SK-N-SH (cell line): ENCODE results near the gene UNC5B.

ENCODE experiments used
- POLR2AphosphoS5 ChIP-seq: IDR thresholded peaks from 2 replicates; pipeline ENCODE4 v1.6.1; 2012; ENCODE audit warnings: low read depth, low read length
- RFX5 ChIP-seq: IDR thresholded peaks from 2 replicates; pipeline ENCODE4 v1.6.1; 2012; ENCODE audit warnings: mild to moderate bottlenecking, improper control_type of control experiment, low read length
- TAF1 ChIP-seq: IDR thresholded peaks from 2 replicates; pipeline ENCODE4 v1.6.1; 2012; ENCODE audit warnings: low read depth, mild to moderate bottlenecking, low read length, moderate library complexity, borderline replicate concordance
- TEAD4 ChIP-seq: IDR thresholded peaks from 2 replicates; pipeline ENCODE4 v1.4.0; 2012; ENCODE audit warnings: mild to moderate bottlenecking, borderline replicate concordance; ENCODE audit not compliant: insufficient read depth
- TF ChIP-seq, protein P1 (sequence below): fragments of 200-600 bp; sonication (generic); IDR thresholded peaks from 2 replicates; pipeline ENCODE4 v1.6.1; 2017; ENCODE audit warnings: antibody characterized with exemption, mild to moderate bottlenecking, moderate library complexity
- TF ChIP-seq, protein P2 (sequence below): IDR thresholded peaks from 2 replicates; pipeline ENCODE4 v1.6.1; 2012; ENCODE audit warnings: mild to moderate bottlenecking, low read depth, low read length, moderate library complexity
- TF ChIP-seq, protein P3 (sequence below): IDR thresholded peaks from 2 replicates; pipeline ENCODE4 v1.4.0; 2012; ENCODE audit warnings: low read depth
- TF ChIP-seq, protein P4 (sequence below): IDR thresholded peaks from 2 replicates; pipeline ENCODE4 v1.4.0; 2012; ENCODE audit warnings: low read depth, borderline replicate concordance

DNA sequence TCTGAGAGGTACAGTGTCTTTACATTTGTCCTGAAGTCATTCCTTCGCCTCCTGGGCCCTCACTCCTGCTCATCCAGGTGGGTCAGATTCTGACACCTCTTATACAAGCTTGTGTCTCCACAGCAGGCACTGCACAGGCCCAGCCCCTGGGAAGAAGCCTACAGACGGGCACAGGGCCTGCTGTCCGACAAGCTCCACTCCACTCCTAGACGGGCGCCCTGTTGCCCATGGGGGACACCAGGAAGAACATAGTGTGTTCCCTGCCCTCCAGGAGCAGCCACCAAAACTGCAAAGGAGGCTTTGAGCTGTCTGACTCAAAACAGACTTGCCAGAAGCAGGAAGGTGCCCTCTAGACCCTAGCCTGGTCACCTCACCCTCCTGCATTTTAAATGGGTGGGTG lies 61.1 kb downstream of the UNC5B start:
- TF ChIP-seq, protein P1, sequence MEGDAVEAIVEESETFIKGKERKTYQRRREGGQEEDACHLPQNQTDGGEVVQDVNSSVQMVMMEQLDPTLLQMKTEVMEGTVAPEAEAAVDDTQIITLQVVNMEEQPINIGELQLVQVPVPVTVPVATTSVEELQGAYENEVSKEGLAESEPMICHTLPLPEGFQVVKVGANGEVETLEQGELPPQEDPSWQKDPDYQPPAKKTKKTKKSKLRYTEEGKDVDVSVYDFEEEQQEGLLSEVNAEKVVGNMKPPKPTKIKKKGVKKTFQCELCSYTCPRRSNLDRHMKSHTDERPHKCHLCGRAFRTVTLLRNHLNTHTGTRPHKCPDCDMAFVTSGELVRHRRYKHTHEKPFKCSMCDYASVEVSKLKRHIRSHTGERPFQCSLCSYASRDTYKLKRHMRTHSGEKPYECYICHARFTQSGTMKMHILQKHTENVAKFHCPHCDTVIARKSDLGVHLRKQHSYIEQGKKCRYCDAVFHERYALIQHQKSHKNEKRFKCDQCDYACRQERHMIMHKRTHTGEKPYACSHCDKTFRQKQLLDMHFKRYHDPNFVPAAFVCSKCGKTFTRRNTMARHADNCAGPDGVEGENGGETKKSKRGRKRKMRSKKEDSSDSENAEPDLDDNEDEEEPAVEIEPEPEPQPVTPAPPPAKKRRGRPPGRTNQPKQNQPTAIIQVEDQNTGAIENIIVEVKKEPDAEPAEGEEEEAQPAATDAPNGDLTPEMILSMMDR: no peak
- TF ChIP-seq RFX5: no peak
- TF ChIP-seq TAF1: no peak
- no peak for TF ChIP-seq POLR2AphosphoS5
- no peak for TF ChIP-seq TEAD4
- TF ChIP-seq, protein P2, sequence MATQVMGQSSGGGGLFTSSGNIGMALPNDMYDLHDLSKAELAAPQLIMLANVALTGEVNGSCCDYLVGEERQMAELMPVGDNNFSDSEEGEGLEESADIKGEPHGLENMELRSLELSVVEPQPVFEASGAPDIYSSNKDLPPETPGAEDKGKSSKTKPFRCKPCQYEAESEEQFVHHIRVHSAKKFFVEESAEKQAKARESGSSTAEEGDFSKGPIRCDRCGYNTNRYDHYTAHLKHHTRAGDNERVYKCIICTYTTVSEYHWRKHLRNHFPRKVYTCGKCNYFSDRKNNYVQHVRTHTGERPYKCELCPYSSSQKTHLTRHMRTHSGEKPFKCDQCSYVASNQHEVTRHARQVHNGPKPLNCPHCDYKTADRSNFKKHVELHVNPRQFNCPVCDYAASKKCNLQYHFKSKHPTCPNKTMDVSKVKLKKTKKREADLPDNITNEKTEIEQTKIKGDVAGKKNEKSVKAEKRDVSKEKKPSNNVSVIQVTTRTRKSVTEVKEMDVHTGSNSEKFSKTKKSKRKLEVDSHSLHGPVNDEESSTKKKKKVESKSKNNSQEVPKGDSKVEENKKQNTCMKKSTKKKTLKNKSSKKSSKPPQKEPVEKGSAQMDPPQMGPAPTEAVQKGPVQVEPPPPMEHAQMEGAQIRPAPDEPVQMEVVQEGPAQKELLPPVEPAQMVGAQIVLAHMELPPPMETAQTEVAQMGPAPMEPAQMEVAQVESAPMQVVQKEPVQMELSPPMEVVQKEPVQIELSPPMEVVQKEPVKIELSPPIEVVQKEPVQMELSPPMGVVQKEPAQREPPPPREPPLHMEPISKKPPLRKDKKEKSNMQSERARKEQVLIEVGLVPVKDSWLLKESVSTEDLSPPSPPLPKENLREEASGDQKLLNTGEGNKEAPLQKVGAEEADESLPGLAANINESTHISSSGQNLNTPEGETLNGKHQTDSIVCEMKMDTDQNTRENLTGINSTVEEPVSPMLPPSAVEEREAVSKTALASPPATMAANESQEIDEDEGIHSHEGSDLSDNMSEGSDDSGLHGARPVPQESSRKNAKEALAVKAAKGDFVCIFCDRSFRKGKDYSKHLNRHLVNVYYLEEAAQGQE: no peak
- TF ChIP-seq, protein P3, sequence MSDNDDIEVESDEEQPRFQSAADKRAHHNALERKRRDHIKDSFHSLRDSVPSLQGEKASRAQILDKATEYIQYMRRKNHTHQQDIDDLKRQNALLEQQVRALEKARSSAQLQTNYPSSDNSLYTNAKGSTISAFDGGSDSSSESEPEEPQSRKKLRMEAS: no peak
- TF ChIP-seq, protein P4, sequence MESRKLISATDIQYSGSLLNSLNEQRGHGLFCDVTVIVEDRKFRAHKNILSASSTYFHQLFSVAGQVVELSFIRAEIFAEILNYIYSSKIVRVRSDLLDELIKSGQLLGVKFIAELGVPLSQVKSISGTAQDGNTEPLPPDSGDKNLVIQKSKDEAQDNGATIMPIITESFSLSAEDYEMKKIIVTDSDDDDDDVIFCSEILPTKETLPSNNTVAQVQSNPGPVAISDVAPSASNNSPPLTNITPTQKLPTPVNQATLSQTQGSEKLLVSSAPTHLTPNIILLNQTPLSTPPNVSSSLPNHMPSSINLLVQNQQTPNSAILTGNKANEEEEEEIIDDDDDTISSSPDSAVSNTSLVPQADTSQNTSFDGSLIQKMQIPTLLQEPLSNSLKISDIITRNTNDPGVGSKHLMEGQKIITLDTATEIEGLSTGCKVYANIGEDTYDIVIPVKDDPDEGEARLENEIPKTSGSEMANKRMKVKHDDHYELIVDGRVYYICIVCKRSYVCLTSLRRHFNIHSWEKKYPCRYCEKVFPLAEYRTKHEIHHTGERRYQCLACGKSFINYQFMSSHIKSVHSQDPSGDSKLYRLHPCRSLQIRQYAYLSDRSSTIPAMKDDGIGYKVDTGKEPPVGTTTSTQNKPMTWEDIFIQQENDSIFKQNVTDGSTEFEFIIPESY: no peak
